Type B pancreatic cell (in vitro differentiated cells): ENCODE results near the gene SPTLC1. TPM values are rescaled to one million over a fixed set of nuclear protein-coding genes. Genes with fewer than 3 reads are reported as not detected.

Experiments used
- DNase-seq: peaks from one replicate; pipeline ENCODE4 v3.0.0; 2021; ENCODE audit warnings: mixed read lengths; ENCODE audit not compliant: unreplicated experiment; ENCODE audit errors: extremely low spot score
- H3K27ac Mint-ChIP-seq: 2 replicates; pipeline ENCODE4 v1.8.0; 2021; ENCODE audit warnings: mild to moderate bottlenecking, mixed read lengths
- H3K27me3 Mint-ChIP-seq: 2 replicates; pipeline ENCODE4 v1.8.0; 2021; ENCODE audit warnings: mixed read lengths
- H3K36me3 Mint-ChIP-seq: 2 replicates; pipeline ENCODE4 v1.8.0; 2021; ENCODE audit warnings: mixed read lengths
- H3K4me1 Mint-ChIP-seq: one replicate; pipeline ENCODE4 v1.8.0; 2021; ENCODE audit warnings: mixed read lengths; ENCODE audit not compliant: unreplicated experiment
- H3K4me3 Mint-ChIP-seq: 2 replicates; pipeline ENCODE4 v1.8.0; 2021; ENCODE audit warnings: mild to moderate bottlenecking, mixed read lengths
- H3K9me3 Mint-ChIP-seq: 2 replicates; pipeline ENCODE4 v1.8.0; 2021; ENCODE audit warnings: mixed read lengths
- total RNA-seq: library from RNA; stranded (reverse); gene quantifications from 2 replicates; pipeline ENCODE4 v1.2.1, GENCODE V29; 2021; ENCODE audit warnings: low replicate concordance
- TF ChIP-seq, protein P1 (sequence below): fragments of 200-600 bp; sonication (generic); conservative IDR thresholded peaks from 2 replicates; pipeline ENCODE4 v1.5.0; 2021; ENCODE audit warnings: antibody characterized with exemption, mild to moderate bottlenecking

Gene SPTLC1
- total RNA-seq, 1 donor from 2014 or later, result 66.1 TPM

DNA sequence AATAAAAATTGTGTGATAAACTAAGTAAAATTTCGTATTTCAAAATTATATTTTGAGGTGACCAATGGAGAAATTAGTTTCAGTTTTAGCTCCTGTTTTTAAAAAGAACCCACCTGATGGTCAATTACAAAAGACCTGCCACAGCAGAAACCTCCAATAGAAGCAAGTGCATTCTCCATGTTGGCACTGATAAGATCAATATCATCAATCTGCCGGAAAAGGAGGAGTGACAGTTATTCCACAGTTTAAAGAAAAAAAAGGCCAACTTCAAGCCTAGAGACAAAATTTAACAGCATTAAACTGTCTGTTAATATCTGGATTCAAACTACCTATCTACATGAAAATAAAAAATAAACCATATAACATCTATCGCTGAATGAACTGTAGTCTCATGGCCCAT, 67.7 kb downstream of the SPTLC1 start:
- H3K4me1 Mint-ChIP-seq, result peaks cover 17% of the 10 kb centered on the region
- no peaks in the 10 kb centered on the region for H3K27me3 Mint-ChIP-seq
- peaks cover 11% of the 10 kb centered on the region for H3K9me3 Mint-ChIP-seq
- H3K27ac Mint-ChIP-seq, result no peak overlapping the region
- peaks cover 63% of the 10 kb centered on the region for H3K36me3 Mint-ChIP-seq
- TF ChIP-seq, protein P1, sequence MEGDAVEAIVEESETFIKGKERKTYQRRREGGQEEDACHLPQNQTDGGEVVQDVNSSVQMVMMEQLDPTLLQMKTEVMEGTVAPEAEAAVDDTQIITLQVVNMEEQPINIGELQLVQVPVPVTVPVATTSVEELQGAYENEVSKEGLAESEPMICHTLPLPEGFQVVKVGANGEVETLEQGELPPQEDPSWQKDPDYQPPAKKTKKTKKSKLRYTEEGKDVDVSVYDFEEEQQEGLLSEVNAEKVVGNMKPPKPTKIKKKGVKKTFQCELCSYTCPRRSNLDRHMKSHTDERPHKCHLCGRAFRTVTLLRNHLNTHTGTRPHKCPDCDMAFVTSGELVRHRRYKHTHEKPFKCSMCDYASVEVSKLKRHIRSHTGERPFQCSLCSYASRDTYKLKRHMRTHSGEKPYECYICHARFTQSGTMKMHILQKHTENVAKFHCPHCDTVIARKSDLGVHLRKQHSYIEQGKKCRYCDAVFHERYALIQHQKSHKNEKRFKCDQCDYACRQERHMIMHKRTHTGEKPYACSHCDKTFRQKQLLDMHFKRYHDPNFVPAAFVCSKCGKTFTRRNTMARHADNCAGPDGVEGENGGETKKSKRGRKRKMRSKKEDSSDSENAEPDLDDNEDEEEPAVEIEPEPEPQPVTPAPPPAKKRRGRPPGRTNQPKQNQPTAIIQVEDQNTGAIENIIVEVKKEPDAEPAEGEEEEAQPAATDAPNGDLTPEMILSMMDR, result no peak
- H3K4me3 Mint-ChIP-seq, result no peak overlapping the region
- no peak for DNase-seq

DNA sequence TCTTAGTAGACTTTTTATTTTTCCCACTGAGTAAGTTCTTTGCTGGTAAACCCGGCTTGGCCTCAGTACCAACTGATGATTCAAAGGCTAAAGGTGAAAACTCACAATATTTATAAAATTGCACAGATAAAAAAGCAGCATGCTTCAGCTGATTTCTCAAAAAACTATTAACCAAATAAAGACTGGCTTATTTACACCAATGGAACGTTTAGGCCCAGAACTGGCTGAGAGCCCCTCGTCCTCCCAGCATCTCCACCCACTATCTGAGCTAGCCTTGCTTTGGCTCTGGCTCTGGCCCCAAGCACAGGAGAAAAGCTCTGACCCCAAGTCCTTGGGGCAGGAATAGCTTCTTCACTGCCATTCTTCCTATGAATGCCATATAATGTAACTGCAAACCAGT, 68.5 kb downstream of the SPTLC1 start:
- Mint-ChIP-seq H3K27ac (no peak overlapping the region), H3K9me3 (peaks cover 7% of the 10 kb centered on the region), H3K4me1 (peaks cover 17% of the 10 kb centered on the region), H3K36me3 (peaks cover 65% of the 10 kb centered on the region), H3K27me3 (no peaks in the 10 kb centered on the region), H3K4me3 (no peak overlapping the region)
- DNase-seq, result no peak
- TF ChIP-seq, protein P1, result no peak

GRCh38 chr9:92044936-92045335, 70.3 kb downstream of the SPTLC1 start:
- TF ChIP-seq, protein P1, result no peak
- Mint-ChIP-seq H3K27me3 (no peaks in the 10 kb centered on the region), H3K9me3 (peaks cover 7% of the 10 kb centered on the region), H3K36me3 (peaks cover 60% of the 10 kb centered on the region), H3K4me1 (peaks cover 17% of the 10 kb centered on the region), H3K27ac (no peak overlapping the region), H3K4me3 (no peak overlapping the region)
- DNase-seq, result no peak

DNA sequence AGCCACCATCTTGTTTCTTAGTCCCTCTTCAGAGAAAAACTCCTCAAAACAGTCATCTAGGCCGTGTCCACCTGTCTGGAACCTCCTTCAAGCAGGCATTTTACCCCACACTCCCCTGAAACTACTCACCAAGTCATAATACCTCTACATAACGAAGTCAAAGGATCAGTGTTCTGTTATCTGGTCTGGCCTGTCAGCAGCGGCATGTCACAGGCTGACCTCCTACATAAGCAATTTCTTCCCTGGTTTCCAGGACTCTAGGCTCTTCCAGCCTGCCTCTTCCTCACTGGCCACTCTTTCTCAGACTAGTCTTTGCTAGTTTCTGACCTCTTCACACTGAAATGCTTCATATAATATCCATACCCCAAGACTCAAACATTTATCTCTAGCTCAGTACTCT, 72.2 kb downstream of the SPTLC1 start:
- Mint-ChIP-seq H3K27me3 (no peaks in the 10 kb centered on the region), H3K36me3 (peaks cover 56% of the 10 kb centered on the region), H3K27ac (no peak overlapping the region), H3K9me3 (peaks cover 7% of the 10 kb centered on the region), H3K4me3 (no peak overlapping the region), H3K4me1 (no peaks in the 10 kb centered on the region)
- DNase-seq, result no peak
- TF ChIP-seq, protein P1, result no peak

GRCh38 chr9:92042260-92042659, 73.0 kb downstream of the SPTLC1 start:
- no peaks in the 10 kb centered on the region for H3K4me1 Mint-ChIP-seq
- H3K9me3 Mint-ChIP-seq, result peaks cover 7% of the 10 kb centered on the region
- no peak overlapping the region for H3K4me3 Mint-ChIP-seq
- DNase-seq, result no peak
- TF ChIP-seq, protein P1, result no peak
- peaks cover 63% of the 10 kb centered on the region for H3K36me3 Mint-ChIP-seq
- H3K27me3 Mint-ChIP-seq, result no peaks in the 10 kb centered on the region
- no peak overlapping the region for H3K27ac Mint-ChIP-seq

DNA sequence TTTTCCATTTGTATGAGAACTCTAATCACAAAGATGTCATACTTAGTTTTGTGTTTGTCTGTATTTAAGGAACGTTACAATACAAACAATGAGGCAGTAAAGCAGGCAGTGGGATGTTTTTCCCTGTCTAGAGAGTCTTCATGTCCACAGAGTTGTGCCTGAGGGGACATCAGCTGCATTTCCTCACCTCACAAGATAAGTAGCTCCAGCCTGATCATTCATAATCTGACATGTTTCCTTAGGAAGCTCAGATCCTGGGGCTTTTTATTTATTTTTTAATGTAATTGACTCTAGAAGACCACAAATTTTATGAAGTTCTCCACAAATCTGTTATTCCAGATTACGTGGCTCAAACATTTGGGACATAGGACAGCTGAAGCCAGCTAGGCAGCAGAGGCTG, 78.5 kb downstream of the SPTLC1 start:
- H3K27ac Mint-ChIP-seq, result no peak overlapping the region
- H3K36me3 Mint-ChIP-seq, result peaks cover 36% of the 10 kb centered on the region
- no peak for DNase-seq
- no peaks in the 10 kb centered on the region for H3K4me1 Mint-ChIP-seq
- H3K9me3 Mint-ChIP-seq, result no peaks in the 10 kb centered on the region
- no peaks in the 10 kb centered on the region for H3K27me3 Mint-ChIP-seq
- TF ChIP-seq, protein P1, result no peak
- no peak overlapping the region for H3K4me3 Mint-ChIP-seq
